ENCODE data around the gene KCNK2.

Gene KCNK2

DNA sequence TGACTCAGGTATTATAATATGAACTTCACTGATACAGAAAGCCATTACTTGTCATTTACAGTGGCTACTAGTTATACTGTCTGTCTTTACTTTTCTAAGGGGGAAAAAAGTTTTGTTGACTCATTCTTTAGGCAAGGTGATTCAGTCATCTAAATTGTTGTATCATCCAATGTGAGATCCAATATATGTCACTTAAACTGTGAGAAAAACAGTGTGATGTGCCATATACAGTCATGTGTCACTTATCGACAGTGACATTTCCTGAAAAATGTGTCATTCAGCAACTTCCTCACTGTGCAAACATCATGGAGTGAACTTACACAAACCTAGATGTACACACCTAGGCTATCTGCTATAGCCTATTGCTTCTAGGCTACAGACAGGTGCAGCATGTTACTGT lies 57.6 kb downstream of the KCNK2 start:
- no peaks in the 10 kb centered on the region for H3K4me1 ChIP-seq (ENCODE audit: insufficient read depth, low read length, poor library complexity, severe bottlenecking)
- no peaks in the 10 kb centered on the region for H3K27me3 ChIP-seq (ENCODE audit: insufficient read depth, low read length, poor library complexity, severe bottlenecking)
- H3F3A ChIP-seq (ENCODE audit: low read depth) = no peaks in the 10 kb centered on the region
- no peak overlapping the region for H3K4me2 ChIP-seq (ENCODE audit: low read depth, low read length, poor library complexity, severe bottlenecking)
- H3K9ac ChIP-seq (ENCODE audit: low read depth, low read length, poor library complexity, severe bottlenecking) = no peak overlapping the region
- H3K4me3 ChIP-seq (ENCODE audit: low read length, poor library complexity, severe bottlenecking) = no peak overlapping the region
- H2AFZ ChIP-seq (ENCODE audit: low read length) = no peak overlapping the region
- H3K9me2 ChIP-seq (replicated peaks; ENCODE audit: low read depth, low read length) = no peaks in the 10 kb centered on the region
- H4K20me1 ChIP-seq (ENCODE audit: insufficient read depth, low read length, poor library complexity, severe bottlenecking) = no peaks in the 10 kb centered on the region
- no peaks in the 10 kb centered on the region for H3K36me3 ChIP-seq (ENCODE audit: insufficient read depth, low read length)
- TF ChIP-seq, protein P1, sequence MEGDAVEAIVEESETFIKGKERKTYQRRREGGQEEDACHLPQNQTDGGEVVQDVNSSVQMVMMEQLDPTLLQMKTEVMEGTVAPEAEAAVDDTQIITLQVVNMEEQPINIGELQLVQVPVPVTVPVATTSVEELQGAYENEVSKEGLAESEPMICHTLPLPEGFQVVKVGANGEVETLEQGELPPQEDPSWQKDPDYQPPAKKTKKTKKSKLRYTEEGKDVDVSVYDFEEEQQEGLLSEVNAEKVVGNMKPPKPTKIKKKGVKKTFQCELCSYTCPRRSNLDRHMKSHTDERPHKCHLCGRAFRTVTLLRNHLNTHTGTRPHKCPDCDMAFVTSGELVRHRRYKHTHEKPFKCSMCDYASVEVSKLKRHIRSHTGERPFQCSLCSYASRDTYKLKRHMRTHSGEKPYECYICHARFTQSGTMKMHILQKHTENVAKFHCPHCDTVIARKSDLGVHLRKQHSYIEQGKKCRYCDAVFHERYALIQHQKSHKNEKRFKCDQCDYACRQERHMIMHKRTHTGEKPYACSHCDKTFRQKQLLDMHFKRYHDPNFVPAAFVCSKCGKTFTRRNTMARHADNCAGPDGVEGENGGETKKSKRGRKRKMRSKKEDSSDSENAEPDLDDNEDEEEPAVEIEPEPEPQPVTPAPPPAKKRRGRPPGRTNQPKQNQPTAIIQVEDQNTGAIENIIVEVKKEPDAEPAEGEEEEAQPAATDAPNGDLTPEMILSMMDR (conservative IDR thresholded peaks at IDR 0.05; ENCODE audit: low read length) = no peak
- TF ChIP-seq EZH2phosphoT487 (IDR thresholded peaks at IDR 0.05; ENCODE audit: borderline replicate concordance) = no peak
- no peaks in the 10 kb centered on the region for H3K79me2 ChIP-seq (ENCODE audit: insufficient read depth, low read length)
- H3K9me3 ChIP-seq (ENCODE audit: insufficient read depth, low read depth, low read length) = 0 out of 2 replicates have a peak, but pooled peaks cover 6% of the 10 kb centered on the region

DNA sequence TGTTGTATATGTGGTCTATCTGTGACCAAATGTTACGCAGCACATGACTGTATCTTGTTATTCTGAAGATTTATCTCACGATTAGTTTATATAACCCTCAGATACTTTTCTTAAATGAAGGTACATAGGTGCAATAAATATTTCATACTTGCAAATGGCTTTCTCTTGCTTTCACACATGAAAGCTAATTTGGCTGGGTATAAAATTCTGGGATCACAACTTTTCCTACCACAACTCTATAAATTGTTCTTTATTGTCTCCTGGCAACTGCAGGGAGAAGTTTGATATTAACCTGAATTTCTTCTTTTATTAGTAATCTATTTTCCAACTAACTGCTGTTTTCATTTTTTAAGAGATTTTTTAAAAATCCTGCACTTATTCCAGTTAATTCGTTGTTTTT lies 58.9 kb downstream of the KCNK2 start:
- Histone ChIP-seq H3K79me2 (ENCODE audit: insufficient read depth, low read length) (no peaks in the 10 kb centered on the region), H3K9me2 (replicated peaks; ENCODE audit: low read depth, low read length) (no peaks in the 10 kb centered on the region), H3K9ac (ENCODE audit: low read depth, low read length, poor library complexity, severe bottlenecking) (no peak overlapping the region), H3K9me3 (ENCODE audit: insufficient read depth, low read depth, low read length) (0 out of 2 replicates have a peak, but pooled peaks cover 6% of the 10 kb centered on the region), H3K4me1 (ENCODE audit: insufficient read depth, low read length, poor library complexity, severe bottlenecking) (no peaks in the 10 kb centered on the region), H3K4me3 (ENCODE audit: low read length, poor library complexity, severe bottlenecking) (no peak overlapping the region), H3F3A (ENCODE audit: low read depth) (no peaks in the 10 kb centered on the region), H3K4me2 (ENCODE audit: low read depth, low read length, poor library complexity, severe bottlenecking) (no peak overlapping the region), H2AFZ (ENCODE audit: low read length) (no peak overlapping the region), H3K36me3 (ENCODE audit: insufficient read depth, low read length) (no peaks in the 10 kb centered on the region), H4K20me1 (ENCODE audit: insufficient read depth, low read length, poor library complexity, severe bottlenecking) (no peaks in the 10 kb centered on the region), H3K27me3 (ENCODE audit: insufficient read depth, low read length, poor library complexity, severe bottlenecking) (no peaks in the 10 kb centered on the region)
- TF ChIP-seq, protein P1 (conservative IDR thresholded peaks at IDR 0.05; ENCODE audit: low read length) = no peak
- TF ChIP-seq EZH2phosphoT487 (IDR thresholded peaks at IDR 0.05; ENCODE audit: borderline replicate concordance) = no peak

DNA sequence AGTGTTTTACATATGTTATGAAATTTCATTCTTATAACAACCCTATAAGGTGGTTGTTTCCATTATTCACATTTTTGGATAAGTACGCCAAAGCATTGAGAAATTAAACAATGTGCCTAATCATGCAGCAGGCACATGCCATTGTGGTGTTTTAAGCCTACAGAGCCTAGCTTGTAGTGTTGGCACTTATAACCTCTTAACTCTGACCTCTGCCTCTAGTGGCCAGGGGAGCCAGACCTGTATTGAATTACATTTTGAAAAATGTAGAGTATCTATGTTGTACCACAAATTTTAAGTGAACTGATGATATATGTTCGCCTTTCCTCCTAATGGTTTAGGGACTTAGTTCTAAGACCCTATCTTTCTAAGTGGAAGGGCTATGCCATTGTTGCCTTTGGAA lies 61.0 kb downstream of the KCNK2 start:
- Histone ChIP-seq H3K27me3 (ENCODE audit: insufficient read depth, low read length, poor library complexity, severe bottlenecking) (no peaks in the 10 kb centered on the region), H3K4me3 (ENCODE audit: low read length, poor library complexity, severe bottlenecking) (no peak overlapping the region), H3K9me3 (ENCODE audit: insufficient read depth, low read depth, low read length) (0 out of 2 replicates have a peak, but pooled peaks cover 6% of the 10 kb centered on the region), H4K20me1 (ENCODE audit: insufficient read depth, low read length, poor library complexity, severe bottlenecking) (no peaks in the 10 kb centered on the region), H3K4me2 (ENCODE audit: low read depth, low read length, poor library complexity, severe bottlenecking) (no peak overlapping the region), H3K79me2 (ENCODE audit: insufficient read depth, low read length) (no peaks in the 10 kb centered on the region), H3K4me1 (ENCODE audit: insufficient read depth, low read length, poor library complexity, severe bottlenecking) (no peaks in the 10 kb centered on the region), H2AFZ (ENCODE audit: low read length) (no peak overlapping the region), H3K9ac (ENCODE audit: low read depth, low read length, poor library complexity, severe bottlenecking) (no peak overlapping the region), H3K36me3 (ENCODE audit: insufficient read depth, low read length) (no peaks in the 10 kb centered on the region), H3F3A (ENCODE audit: low read depth) (no peaks in the 10 kb centered on the region), H3K9me2 (replicated peaks; ENCODE audit: low read depth, low read length) (no peaks in the 10 kb centered on the region)
- TF ChIP-seq EZH2phosphoT487 (IDR thresholded peaks at IDR 0.05; ENCODE audit: borderline replicate concordance) = no peak
- TF ChIP-seq, protein P1 (conservative IDR thresholded peaks at IDR 0.05; ENCODE audit: low read length) = no peak
